GM12875 (cell line): ENCODE results near the gene NXPE3.

Source experiments
- H3K4me3 ChIP-seq: one replicate; pipeline ENCODE4 v1.5.1; 2011; ENCODE audit warnings: low read depth, low read length, control low read depth
- CTCF ChIP-seq: IDR thresholded peaks from 2 replicates; pipeline ENCODE4 v1.5.1; 2011; ENCODE audit warnings: low read depth, mild to moderate bottlenecking, control low read depth, inconsistent platforms, low read length, moderate library complexity, borderline replicate concordance; ENCODE audit not compliant: insufficient read depth

Gene NXPE3

GRCh38 chr3:101848754-101849713 is 70.0 kb downstream of the NXPE3 start, which contains the start of gene NFKBIZ:
Gene NFKBIZ (plus strand): TSS chr3:101849514. CDS start chr3:101849629, 115 bp downstream.
- TF ChIP-seq CTCF, result no peak
- H3K4me3 ChIP-seq, result peak within 1 kb of the TSS; percentile 88

GRCh38 chr3:101849714-101850245 is 70.8 kb downstream of the NXPE3 start:
- peak; percentile 10; the same call in 1 of the 2 replicates for TF ChIP-seq CTCF
- peak overlapping the region; percentile 88 for H3K4me3 ChIP-seq

- H3K4me3 ChIP-seq, result peak overlapping the region; percentile 88
- no peak for TF ChIP-seq CTCF
Observed at GRCh38 chr3:101850246-101851051, 71.4 kb downstream of the NXPE3 start.

- no peak for TF ChIP-seq CTCF
Observed at GRCh38 chr3:101851072-101851770, 72.2 kb downstream of the NXPE3 start.

GRCh38 chr3:101851850-101852714 is 73.1 kb downstream of the NXPE3 start:
- no peak for TF ChIP-seq CTCF
- peak overlapping the region; percentile 88 for H3K4me3 ChIP-seq

More at GRCh38 chr3:101851072-101851770, 72.2 kb downstream of the NXPE3 start:
- peak overlapping the region; percentile 88 for H3K4me3 ChIP-seq
